ENCODE data around the gene PRR5L.

PRR5L gene

DNA sequence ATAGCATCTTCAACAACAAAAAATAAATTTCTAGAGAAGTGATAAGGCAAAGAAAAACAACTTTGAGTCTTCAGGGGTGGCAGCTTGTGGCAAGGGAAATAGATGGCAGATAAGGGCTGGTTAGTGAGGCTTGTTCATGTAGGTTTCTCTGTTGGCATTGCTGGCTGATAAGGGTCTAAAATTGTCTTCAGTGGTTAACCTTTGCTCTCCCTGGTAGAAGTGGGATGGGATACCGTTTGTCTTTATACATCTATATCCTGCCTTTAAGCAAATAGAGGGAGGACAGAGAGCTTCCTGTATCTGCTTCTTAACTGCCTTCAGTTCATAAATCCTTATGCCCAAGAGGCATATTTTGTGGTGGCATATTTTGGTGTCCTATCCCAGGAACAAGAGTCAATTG lies 156.9 kb downstream of the PRR5L start:
- TF ChIP-seq TAF1 (IDR thresholded peaks at IDR 0.05; ENCODE audit: borderline replicate concordance, low read depth, low read length) (no peak), POLR2A (IDR thresholded peaks at IDR 0.05; ENCODE audit: low read depth, low read length) (no peak), POLR2AphosphoS5 (IDR thresholded peaks at IDR 0.05; ENCODE audit: low read depth, low read length) (no peak)
- FAIRE-seq (no peak), DNase-seq (ENCODE audit: insufficient read length) (no peak)

DNA sequence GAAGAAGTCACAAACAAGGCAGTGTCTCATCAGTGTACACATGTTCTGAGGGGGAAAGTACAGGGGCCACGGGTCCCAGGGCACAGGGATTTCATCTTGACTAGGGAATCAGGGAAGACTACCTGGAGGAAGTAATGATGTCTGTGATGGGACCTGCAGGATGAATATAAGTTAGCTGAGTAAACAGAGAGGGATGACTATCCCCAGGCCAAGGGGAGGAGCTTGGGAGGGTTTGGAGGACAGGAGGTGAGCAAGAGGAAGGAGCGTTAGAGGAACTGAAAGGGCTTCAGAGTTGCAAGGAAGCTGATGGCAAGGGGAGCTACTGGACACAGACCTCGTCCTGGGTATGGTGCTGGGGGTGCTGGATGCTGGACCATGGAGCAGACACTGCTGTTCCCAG lies 157.6 kb downstream of the PRR5L start:
- no peak for FAIRE-seq
- TF ChIP-seq TAF1 (IDR thresholded peaks at IDR 0.05; ENCODE audit: borderline replicate concordance, low read depth, low read length) (no peak), POLR2AphosphoS5 (IDR thresholded peaks at IDR 0.05; ENCODE audit: low read depth, low read length) (no peak), POLR2A (IDR thresholded peaks at IDR 0.05; ENCODE audit: low read depth, low read length) (no peak)
- no peak for DNase-seq (ENCODE audit: insufficient read length)

DNA sequence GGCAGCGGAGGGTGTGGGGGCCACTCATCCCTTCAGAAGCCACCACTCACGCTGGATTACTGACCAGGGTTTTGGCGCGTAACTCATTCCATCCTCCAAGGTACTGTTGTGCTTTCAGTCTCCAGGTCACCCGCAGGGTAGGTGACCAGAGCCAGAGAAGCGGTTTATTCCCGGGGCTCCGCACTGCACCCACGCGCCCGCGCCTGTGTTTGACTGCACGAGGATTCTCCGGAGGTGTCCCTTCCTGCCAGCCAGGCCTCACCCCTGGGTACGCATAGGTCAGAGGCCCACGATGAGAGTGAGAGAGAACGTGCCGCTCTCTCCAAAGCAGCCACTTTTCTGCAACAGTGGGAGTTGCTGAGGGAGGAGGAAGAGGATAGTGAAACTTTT lies 158.5 kb downstream of the PRR5L start:
- DNase-seq (ENCODE audit: insufficient read length) (no peak), FAIRE-seq (no peak)
- no peak for TF ChIP-seq POLR2AphosphoS5 (IDR thresholded peaks at IDR 0.05; ENCODE audit: low read depth, low read length)
- TF ChIP-seq TAF1 (IDR thresholded peaks at IDR 0.05; ENCODE audit: borderline replicate concordance, low read depth, low read length), result no peak
- no peak for TF ChIP-seq POLR2A (IDR thresholded peaks at IDR 0.05; ENCODE audit: low read depth, low read length)

DNA sequence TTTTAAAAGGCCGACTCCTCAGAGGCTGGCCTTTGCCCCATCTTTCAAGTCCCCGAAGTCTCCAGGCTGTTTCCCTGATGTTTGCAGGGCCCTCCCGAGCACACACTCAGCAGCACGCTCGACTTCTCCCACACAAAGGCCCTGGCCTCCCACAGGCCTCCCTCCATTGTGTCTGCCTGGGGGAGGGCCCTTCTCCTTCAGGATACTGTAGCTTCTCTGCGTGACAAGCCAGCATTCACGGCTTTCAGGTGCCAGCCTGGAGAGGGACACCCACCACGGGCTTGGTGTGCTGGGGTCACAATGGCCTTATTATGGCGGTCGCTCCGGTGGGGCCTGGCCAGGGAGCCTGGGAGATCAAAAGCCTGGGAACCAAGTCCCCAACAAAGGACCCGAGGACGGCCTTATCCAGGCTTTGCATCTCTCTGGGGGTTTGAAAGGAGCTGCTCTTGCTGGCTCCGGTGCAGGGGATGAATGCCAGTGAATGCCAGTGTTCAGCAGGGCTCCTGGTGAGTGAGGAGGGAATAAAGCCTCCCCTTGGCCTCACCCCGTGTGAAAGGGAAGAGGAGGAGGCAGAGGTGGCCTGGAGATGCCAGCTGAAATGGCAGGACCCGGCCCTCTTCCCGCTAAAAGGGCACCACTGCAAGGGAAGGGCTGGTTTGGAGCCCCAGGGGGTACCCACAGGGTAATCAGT lies 159.0 kb downstream of the PRR5L start:
- no peak for TF ChIP-seq POLR2A (IDR thresholded peaks at IDR 0.05; ENCODE audit: low read depth, low read length)
- no peak for TF ChIP-seq POLR2AphosphoS5 (IDR thresholded peaks at IDR 0.05; ENCODE audit: low read depth, low read length)
- no peak for TF ChIP-seq TAF1 (IDR thresholded peaks at IDR 0.05; ENCODE audit: borderline replicate concordance, low read depth, low read length)
- FAIRE-seq, result no peak
- no peak for DNase-seq (ENCODE audit: insufficient read length)

DNA sequence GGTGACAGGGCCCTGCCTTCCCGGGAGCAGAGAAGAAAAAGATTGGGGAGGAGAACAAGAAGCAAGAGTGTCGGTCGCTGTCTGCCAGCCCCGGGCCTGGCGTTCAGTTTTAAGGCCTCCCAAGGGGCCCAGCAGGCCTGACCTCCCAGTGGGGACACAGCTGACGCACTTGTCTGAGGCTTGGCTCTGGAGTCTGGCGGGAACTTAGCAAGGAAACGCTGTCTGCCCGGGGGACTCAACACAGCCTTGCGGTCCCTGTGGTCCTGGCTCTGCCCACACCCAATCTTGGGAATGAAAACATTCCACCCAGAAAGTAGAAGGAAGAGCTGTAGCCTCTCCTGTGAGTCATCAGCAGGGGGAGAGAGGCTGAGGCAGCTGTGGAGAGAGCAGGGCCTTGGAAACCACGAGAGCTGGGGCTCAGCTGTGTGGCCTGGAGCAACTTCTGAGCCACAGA lies 159.6 kb downstream of the PRR5L start:
- TF ChIP-seq TAF1 (IDR thresholded peaks at IDR 0.05; ENCODE audit: borderline replicate concordance, low read depth, low read length) (no peak), POLR2A (IDR thresholded peaks at IDR 0.05; ENCODE audit: low read depth, low read length) (no peak), POLR2AphosphoS5 (IDR thresholded peaks at IDR 0.05; ENCODE audit: low read depth, low read length) (no peak)
- DNase-seq (ENCODE audit: insufficient read length) (no peak), FAIRE-seq (no peak)

DNA sequence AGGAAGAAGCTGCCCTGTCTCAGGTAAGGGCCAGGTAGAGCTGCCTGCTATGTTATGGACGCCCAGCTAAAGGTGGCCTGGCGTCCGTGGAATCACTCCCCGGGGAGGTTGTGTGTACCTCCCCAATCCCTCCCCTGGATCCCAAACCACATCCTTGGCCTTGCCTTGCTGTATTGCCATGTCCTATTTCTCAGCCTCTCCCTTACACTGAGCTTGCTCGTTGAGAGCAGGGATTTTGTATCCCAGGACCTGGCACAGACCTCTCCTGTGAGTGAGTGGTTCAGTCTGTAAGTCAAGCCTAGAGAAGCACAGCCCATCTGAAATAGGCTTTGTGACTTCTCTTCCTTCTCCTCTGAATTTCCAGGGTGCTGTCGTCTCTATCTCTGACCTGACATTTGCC lies 160.1 kb downstream of the PRR5L start:
- DNase-seq (ENCODE audit: insufficient read length) (no peak), FAIRE-seq (no peak)
- TF ChIP-seq POLR2A (IDR thresholded peaks at IDR 0.05; ENCODE audit: low read depth, low read length) (no peak), TAF1 (IDR thresholded peaks at IDR 0.05; ENCODE audit: borderline replicate concordance, low read depth, low read length) (no peak), POLR2AphosphoS5 (IDR thresholded peaks at IDR 0.05; ENCODE audit: low read depth, low read length) (no peak)

DNA sequence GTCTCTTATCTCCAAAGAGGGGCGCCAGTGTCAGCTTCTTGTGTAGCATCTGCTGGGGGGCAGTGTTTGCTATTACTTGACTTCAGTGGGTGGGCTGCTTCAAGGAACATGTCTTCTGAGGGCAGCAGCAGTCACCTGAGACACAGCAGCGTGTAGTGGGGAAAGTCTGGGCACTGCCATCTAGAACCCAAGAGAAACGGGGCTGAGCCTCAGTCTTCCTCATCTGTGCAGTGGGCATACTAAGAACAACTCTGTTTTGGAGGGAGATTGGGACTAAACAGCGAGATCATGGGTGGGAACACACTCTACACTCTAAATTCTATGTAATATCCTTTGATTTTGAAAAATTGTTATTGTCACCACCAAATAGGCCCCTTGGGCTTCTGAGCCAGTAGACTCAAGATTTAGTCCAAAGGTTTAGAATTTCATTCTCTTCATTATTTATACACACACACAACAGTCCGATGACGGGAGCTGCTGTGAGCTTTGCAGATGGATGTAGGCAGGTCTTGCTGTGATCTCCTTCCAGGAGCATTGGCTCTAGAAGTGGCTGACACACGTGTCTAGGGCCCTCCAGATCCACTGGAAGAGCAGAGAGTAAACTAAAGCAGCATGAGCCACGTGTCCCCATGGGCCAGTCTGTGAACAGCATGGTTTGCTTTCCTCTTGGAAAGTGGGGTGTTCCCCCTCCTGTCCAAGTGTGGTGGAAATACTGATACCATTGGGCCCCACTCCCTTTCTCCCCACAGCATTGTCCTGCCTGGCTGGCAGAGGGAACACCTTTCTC lies 162.2 kb downstream of the PRR5L start:
- FAIRE-seq, result no peak
- no peak for DNase-seq (ENCODE audit: insufficient read length)

DNA sequence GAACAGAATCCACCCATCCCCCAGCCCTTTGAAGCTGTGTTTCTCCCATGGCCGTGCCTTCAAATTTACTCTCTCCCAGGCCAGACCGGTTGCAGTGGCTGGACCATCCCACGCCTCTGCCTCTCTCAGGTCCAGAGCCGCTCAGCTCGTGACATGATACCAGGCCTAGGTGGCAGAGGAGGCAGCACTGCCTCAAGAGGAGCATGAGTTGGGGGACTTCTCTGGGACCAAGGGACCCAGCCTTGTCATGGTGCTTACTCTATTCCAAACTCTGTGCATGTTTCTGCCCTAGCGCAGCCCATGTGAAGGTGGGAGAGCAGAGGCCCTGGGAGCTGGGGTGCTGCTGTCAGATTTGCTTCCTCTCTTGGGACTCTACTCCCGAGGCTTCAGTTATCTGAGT lies 163.0 kb downstream of the PRR5L start:
- FAIRE-seq (no peak), DNase-seq (ENCODE audit: insufficient read length) (no peak)
- no peak for TF ChIP-seq POLR2A (IDR thresholded peaks at IDR 0.05; ENCODE audit: low read depth, low read length)

More for the DNA sequence above, 162.2 kb downstream of the PRR5L start:
- TF ChIP-seq POLR2A (IDR thresholded peaks at IDR 0.05; ENCODE audit: low read depth, low read length) (no peak), POLR2AphosphoS5 (IDR thresholded peaks at IDR 0.05; ENCODE audit: low read depth, low read length) (no peak), TAF1 (IDR thresholded peaks at IDR 0.05; ENCODE audit: borderline replicate concordance, low read depth, low read length) (no peak)

DNA sequence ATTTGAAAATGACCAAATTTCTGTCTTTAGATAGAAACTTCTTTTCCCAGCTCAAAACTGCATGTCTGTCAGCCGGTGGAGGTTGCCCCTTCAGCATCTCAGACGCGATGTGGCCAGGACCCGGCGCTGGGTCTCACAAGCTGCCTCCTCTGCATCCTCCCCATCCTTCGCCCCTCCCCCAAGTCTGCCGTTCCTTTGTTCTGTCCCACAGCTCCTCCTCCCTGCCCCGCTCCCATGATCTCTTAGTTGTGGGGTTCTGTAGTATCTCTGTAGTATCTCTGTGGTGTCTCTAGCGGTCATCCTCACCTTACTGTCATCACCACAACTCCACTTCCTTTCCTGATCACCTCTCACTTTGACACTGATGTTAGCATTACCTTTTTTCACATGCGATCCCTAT lies 164.1 kb downstream of the PRR5L start:
- DNase-seq (ENCODE audit: insufficient read length), result no peak
- no peak for FAIRE-seq
- TF ChIP-seq POLR2A (IDR thresholded peaks at IDR 0.05; ENCODE audit: low read depth, low read length) (no peak), POLR2AphosphoS5 (IDR thresholded peaks at IDR 0.05; ENCODE audit: low read depth, low read length) (no peak), TAF1 (IDR thresholded peaks at IDR 0.05; ENCODE audit: borderline replicate concordance, low read depth, low read length) (no peak)

DNA sequence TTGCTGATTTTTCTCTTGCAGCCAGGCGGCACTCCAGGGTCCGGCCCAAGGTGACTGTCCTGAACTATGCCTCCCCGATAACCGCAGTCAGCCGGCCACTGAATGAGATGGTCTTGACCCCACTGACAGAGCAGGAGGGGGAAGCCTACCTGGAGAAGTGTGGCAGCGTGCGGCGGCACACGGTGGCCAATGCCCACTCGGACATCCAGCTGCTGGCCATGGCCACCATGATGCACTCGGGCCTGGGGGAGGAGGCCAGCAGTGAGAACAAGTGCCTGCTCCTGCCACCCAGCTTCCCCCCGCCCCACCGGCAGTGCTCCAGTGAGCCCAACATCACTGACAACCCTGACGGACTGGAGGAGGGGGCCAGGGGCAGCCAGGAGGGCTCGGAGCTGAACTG lies 166.2 kb downstream of the PRR5L start:
- DNase-seq (ENCODE audit: insufficient read length) (no peak), FAIRE-seq (no peak)
- TF ChIP-seq POLR2AphosphoS5 (IDR thresholded peaks at IDR 0.05; ENCODE audit: low read depth, low read length) (no peak), POLR2A (IDR thresholded peaks at IDR 0.05; ENCODE audit: low read depth, low read length) (no peak), TAF1 (IDR thresholded peaks at IDR 0.05; ENCODE audit: borderline replicate concordance, low read depth, low read length) (no peak)

DNA sequence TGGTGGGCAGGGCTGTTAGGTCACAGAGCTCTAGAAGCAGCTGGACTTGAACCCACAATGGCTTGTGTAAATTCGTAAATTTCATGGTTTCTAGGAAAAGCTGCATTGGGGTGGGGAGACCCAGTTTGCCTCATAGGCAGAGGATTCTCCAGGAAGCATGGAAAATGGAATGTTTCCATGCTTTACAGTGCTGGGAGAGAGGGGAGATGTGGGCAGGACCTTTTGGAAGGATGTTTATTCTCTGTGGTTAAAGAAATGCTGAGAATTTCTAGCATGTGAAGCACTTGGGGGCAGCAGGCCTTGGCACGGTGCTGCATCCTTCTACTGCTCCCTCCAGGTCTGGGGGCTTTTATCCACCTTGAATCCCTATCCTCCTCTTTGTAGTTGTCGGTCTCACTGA lies 167.7 kb downstream of the PRR5L start:
- no peak for FAIRE-seq
- TF ChIP-seq POLR2A (IDR thresholded peaks at IDR 0.05; ENCODE audit: low read depth, low read length) (no peak), TAF1 (IDR thresholded peaks at IDR 0.05; ENCODE audit: borderline replicate concordance, low read depth, low read length) (no peak), POLR2AphosphoS5 (IDR thresholded peaks at IDR 0.05; ENCODE audit: low read depth, low read length) (no peak)
- no peak for DNase-seq (ENCODE audit: insufficient read length)

DNA sequence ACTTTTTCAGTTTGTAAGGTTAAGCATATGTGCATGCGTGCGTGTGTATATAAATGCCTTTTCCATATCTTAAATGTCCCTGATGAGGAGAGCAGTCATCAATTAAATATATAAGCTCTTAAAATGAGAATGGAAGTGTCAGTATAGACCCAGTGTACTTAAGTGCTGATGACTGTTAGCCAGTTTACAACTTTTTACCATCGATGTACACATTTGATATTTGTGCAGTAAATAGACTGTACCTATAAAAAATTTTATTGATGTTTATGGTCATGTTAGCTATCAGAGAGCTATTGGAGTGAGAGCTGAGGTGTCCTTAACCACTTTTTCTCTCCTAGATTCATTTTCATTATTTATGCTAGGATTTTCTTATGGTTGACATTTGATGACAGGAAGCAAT lies 168.6 kb downstream of the PRR5L start:
- no peak for DNase-seq (ENCODE audit: insufficient read length)
- TF ChIP-seq TAF1 (IDR thresholded peaks at IDR 0.05; ENCODE audit: borderline replicate concordance, low read depth, low read length) (no peak), POLR2AphosphoS5 (IDR thresholded peaks at IDR 0.05; ENCODE audit: low read depth, low read length) (no peak), POLR2A (IDR thresholded peaks at IDR 0.05; ENCODE audit: low read depth, low read length) (no peak)
- FAIRE-seq, result no peak
